ENCODE data around the gene EHMT1.

GRCh38 chr9:137586854-137587253 lies 32.0 kb upstream of the EHMT1 start:
- TF ChIP-seq POLR2AphosphoS5 (IDR thresholded peaks at IDR 0.05; ENCODE audit: borderline replicate concordance, low read depth, low read length) = no peak
- TF ChIP-seq EZH2 (IDR thresholded peaks at IDR 0.05) = no peak
